Cortex of kidney (tissue), 1 donor: ENCODE data around the gene COL3A1.

Source experiments
- DNase-seq: peaks from one replicate; lab custom pipeline; 2025; lab: John Stamatoyannopoulos, UW

The COL3A1 gene

DNA sequence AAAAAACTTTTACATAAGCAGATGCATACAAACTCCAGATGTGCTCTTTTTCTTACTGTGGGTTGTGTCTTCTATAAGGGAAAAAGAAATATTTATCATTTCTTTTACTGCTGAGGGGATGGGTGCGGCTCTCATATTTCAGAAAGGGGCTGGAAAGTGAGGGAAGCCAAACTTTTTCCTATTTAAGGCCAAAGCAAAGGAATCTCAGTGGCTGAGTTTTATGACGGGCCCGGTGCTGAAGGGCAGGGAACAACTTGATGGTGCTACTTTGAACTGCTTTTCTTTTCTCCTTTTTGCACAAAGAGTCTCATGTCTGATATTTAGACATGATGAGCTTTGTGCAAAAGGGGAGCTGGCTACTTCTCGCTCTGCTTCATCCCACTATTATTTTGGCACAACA is at the start of gene COL3A1:
Gene COL3A1 (plus strand): TSS at position 210 of the 400 bp plus-strand sequence. CDS start 117 bp downstream, at position 327.
- no peak for DNase-seq

DNA sequence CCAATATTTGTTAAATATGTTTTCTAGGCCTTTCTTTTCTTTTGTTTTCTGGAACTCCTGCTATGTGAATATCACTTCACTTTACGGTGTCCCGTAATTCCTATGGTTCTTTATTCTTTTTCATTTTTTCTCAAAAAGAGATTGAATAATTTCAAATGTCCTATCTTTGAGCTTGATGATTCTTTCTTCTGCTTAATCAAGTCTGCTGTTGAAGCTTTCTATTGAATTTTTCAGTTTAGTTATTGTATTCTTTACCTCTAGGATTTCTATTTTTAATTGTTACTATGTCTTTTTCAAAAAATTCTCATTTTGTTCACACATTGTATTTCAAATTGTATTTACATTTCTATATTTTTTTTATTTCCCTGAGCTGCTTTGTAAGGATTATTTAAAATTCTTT is 45.5 kb upstream of the COL3A1 start:
- no peak for DNase-seq

DNA sequence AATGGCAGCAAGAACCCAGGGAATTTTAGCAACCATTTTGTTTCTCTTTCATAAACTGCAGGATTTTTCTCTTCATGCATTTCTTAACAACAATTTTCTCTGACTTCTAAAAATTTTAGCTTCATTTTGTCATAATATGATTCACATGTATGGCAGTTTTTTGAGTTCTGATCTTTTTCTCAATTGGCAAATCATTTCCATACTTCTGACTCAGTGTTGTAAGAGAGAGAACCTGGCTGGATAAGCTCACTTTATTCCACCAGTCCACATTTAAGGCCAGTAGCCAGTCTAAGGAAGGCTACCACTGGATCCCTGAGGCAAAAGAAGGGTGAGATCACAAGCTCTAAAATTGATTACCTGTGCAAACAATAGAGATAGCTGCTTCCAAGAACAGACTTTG is 42.8 kb upstream of the COL3A1 start:
- no peak for DNase-seq

GRCh38 chr2:188937228-188938220 is 36.6 kb upstream of the COL3A1 start:
- no peak for DNase-seq

DNA sequence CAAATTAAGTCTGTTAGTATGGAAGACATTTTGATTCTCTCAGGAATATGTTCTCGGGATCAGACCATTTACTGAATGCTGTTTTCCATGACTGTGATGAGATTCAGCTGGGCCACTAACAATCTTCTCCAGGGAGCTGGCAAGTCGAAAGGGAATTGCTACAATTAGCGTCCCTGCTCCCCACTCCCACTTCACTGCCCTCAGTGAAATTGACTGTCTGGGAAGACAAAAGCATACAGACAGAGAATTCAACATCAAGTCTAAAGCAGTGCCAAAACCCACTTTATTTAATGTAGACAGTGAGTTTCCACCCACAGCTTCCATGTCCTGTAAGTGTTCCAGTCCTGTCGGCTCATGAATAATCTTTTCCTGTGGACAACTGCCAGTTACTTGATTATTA is 34.0 kb upstream of the COL3A1 start:
- no peak for DNase-seq

DNA sequence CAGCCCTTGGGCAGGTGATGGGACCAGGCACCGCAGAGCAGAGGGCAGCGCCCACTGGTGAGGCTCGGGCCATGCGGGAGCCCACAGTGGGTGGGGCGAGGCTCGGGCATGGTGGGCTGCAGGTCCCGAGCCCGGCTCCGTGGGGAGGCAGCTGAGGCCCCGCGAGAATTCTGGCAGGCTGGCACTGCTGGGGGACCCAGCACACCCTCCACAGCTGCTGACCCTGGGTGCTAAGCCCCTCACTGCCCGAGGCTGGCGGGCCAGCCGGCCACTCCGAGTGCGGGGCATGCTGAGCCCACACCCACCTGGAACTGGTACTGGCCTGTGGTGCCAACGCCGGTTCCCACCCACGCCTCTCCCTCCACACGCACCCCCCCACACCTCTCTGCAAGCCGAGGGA is 29.7 kb upstream of the COL3A1 start:
- no peak for DNase-seq

DNA sequence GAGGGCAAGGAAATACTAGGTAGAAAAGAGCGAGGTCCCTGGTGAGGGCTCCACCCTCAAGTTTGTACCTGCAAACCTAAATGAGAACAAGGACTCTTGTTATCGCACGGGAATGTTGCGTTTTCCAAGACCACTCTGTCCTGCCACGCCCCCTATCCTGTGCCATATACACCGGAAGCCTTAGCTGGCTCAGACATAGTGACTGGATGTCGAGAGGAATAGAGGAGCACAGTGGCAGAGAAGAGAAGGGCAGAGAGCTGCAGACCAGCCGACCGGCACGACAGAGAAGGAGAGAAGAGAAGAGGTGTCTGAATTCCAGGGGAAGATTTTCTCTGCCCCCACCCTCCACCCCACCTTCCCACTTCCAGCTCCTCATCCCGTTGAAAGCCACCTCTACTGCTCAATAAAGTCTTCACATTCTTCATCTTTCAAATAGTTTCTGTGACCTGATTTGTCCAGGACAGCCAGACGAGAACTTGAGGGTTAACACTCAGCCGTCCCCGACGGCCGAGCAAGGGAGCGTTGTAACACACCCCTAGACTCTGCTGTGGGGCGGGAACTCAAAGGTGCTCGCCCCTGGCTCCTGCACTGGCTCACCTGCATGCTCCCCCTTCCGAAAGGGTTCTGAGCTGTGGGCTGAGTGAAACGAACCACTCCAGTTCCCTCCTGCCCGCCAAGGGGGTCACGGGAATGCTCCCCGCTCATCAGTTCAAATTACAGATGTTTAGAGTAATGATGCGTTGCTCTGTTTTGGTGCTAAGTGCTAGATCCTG is 24.9 kb upstream of the COL3A1 start:
- no peak for DNase-seq

DNA sequence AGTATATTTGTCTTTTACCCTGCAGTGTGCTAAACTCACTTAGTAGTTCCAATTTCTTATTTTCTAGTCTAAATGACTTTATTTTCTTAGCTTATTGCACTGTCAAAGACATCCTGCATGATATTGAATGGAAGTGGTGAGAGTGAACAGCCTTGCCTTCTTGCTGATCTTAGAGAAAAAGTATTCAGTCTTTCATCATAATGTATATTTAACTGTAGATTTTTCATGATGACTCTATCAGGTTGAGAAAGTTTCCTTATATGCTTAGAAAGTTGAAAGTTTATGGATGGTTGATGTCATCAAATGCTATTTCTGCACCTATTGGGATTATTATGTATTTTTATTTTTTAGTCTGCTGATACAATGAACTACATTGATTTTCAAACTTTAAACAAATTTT is 21.3 kb upstream of the COL3A1 start:
- no peak for DNase-seq

GRCh38 chr2:188956290-188956689 is 17.9 kb upstream of the COL3A1 start:
- no peak for DNase-seq

GRCh38 chr2:188956961-188957360 is 17.2 kb upstream of the COL3A1 start:
- DNase-seq, result no peak

GRCh38 chr2:188957646-188958045 is 16.5 kb upstream of the COL3A1 start:
- DNase-seq, result no peak

DNA sequence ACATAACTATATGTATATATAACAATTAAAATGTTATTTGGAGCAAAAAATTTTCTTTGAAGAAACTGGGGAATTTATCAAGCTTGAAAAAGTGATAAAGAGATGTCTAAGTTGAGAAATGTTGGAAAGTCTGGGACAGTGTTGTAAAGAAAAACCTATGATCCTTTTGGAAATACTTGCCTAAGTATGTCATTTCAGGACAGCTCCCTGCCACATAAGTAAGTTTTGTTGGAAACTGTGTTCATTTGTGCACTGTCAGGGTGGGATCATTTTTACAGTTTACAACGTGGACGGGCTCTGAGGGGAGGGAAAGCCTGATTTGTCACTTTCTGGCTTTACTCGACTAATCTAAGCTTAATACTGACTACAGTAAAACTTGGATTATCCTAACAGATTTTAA is 10.4 kb upstream of the COL3A1 start:
- no peak for DNase-seq

GRCh38 chr2:188964976-188965546 is 9.1 kb upstream of the COL3A1 start:
- DNase-seq, result no peak

- DNase-seq, result no peak
These were observed 8.6 kb upstream of the COL3A1 start for GRCh38 chr2:188965563-188965962.

DNA sequence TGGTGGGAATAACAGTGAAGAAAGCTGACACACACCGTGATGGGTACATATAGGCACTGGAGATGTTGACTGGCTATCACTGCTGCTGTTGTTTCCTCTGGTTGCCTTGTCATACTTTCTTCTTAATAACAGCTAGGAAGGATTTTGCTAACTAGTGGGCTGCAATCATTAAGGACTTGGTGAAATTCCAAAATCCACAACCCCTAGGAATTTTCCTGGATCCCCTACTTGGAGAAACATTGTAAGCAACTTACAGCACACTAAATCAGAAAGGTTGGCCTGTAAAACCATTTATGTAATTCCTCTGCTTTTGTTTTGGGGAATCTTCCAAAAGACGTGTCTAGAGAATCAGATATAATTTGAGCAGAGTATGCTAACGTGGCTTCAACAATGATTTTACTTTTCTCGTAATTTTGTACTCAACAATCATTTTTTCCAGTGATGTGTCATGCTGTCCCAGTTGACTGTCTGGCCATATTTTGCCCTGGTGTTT is 8.0 kb upstream of the COL3A1 start:
- no peak for DNase-seq

DNA sequence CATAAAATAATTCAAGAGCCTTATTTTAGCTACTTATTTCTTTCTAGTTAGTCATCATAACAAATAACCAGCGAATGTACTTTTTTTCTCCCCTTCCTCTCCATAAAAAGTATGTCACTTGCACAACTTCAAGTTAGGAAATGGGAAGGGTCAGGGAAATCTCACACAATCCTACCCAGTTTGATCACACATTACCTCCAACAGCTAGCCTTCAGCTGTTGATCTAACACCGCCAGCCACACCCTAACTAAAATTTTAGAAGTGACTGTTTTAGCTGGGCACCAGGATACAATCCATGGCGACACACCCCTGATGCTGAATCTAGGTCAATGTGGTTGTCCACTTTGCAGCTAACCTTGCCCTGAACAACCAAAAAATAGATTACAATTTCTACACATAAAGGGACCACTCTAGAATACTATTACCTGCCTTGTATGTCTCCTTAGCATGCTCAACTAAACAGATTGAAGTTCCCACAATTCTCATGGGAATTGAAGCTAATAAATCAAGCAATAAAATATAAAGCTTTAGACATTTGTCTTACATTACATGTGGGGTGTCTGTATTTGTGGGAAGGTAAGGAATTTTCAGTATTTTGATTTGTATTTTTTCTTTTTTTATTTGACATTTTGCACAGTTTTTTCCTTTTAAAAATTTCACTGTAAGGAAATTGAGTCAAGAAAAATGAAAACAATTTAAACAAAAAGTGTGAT is 7.3 kb upstream of the COL3A1 start:
- no peak for DNase-seq

DNA sequence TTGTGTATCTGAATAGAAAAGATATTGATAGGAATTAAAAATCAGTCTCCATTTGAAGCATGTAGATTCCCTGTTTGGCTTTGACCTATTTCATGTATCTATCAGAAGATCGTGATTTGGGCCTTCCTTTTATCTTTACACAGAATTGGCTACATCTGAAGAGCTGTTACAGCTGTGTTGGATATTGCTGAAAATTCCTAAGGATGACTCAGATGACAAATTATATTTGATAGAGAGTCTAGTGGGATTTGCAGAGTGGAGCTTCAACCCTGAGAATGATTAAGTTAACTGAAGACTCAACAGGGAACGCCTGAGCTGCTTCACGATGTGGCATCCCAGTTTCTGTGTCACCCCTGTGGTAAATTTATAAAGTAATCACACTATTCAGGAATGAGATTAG is 4.9 kb upstream of the COL3A1 start:
- DNase-seq, result no peak

DNA sequence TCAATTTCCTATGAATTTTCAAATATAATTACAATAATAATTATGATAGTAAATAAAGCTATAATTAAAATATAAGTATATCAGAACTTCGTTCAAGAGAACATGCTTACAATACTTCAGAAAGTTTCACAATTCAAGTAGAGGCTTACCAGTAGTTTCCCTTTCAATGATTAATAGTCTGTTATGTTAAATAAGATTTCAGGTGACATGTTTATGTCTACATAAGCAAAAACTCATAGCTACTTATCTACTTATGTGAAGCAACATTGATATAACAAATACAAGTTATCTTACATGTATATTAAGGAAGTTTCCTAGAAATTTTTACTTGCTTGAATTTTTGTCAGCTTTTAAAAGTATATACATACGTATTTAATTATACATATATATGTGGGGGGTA is 4.5 kb upstream of the COL3A1 start:
- DNase-seq, result no peak

- no peak for DNase-seq
These were observed 4.0 kb upstream of the COL3A1 start for GRCh38 chr2:188970211-188970610.

- DNase-seq, result no peak
These were observed 2.7 kb upstream of the COL3A1 start for GRCh38 chr2:188971432-188971861.

GRCh38 chr2:188973641-188974040 is 532 bp upstream of the COL3A1 start:
- no peak for DNase-seq
